Neural cell (in vitro differentiated cells): ENCODE data around the gene MVB12A.

ENCODE experiments used
- EP300 ChIP-seq: fragments of 450-650 bp; conservative IDR thresholded peaks from 2 replicates; pipeline ENCODE4 v1.6.1; 2014; ENCODE audit warnings: antibody characterized with exemption, mild to moderate bottlenecking, moderate library complexity; ENCODE audit not compliant: poor library complexity, severe bottlenecking
- EZH2 ChIP-seq: fragments of 200-600, 300-800 bp; shearing (Covaris generic), sonication (generic); IDR thresholded peaks from 2 replicates; pipeline ENCODE4 v1.6.1; 2014; ENCODE audit warnings: antibody characterized with exemption, low read length, borderline replicate concordance, mild to moderate bottlenecking; ENCODE audit not compliant: insufficient read depth, poor library complexity, severe bottlenecking
- MXI1 ChIP-seq: fragments of 450-650 bp; conservative IDR thresholded peaks from 2 replicates; pipeline ENCODE4 v1.6.1; 2014; ENCODE audit warnings: antibody characterized with exemption, mild to moderate bottlenecking; ENCODE audit not compliant: poor library complexity, severe bottlenecking
- TF ChIP-seq, protein P1 (sequence below): fragments of 450-650 bp; IDR thresholded peaks from 2 replicates; pipeline ENCODE4 v1.5.1; 2014; ENCODE audit warnings: antibody characterized with exemption, mild to moderate bottlenecking, moderate library complexity; ENCODE audit not compliant: poor library complexity, severe bottlenecking

DNA sequence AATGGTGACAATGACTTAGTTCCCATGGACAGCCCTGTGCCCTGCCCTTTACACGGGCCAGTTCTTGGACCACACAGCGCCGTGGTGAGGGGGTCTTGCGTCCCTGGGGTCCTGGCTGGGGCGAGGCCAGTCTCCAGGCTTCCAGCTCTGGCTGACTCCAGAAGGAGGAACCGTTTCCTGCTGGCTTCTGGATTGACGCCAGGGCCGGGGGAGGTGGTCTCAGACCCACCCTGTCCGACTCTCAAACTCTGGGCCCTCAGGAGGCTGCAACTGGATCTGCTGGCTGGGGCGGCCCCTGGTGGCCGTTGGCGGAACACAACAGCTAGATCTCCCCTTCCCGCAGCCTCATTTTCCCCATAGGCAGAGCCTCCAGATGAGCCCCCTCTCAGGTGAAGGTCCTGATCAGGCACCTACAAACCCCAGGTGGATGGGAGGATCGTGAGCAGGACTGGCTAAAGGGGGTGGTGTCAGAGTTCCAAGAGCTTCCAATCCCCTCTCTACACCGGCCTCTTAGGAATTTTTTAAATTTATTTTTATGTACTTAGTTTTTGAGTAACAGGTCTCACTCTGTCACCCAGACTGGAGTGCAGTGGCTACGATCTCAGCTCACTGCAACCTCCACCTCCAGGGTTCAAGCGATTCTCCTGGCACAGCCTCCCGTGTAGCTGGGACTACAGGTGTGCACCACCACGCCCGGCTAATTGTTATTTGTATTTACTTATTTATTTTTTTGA lies 33.8 kb upstream of the MVB12A start:
- TF ChIP-seq EZH2 (no peak), MXI1 (no peak), EP300 (no peak)
- TF ChIP-seq, protein P1, sequence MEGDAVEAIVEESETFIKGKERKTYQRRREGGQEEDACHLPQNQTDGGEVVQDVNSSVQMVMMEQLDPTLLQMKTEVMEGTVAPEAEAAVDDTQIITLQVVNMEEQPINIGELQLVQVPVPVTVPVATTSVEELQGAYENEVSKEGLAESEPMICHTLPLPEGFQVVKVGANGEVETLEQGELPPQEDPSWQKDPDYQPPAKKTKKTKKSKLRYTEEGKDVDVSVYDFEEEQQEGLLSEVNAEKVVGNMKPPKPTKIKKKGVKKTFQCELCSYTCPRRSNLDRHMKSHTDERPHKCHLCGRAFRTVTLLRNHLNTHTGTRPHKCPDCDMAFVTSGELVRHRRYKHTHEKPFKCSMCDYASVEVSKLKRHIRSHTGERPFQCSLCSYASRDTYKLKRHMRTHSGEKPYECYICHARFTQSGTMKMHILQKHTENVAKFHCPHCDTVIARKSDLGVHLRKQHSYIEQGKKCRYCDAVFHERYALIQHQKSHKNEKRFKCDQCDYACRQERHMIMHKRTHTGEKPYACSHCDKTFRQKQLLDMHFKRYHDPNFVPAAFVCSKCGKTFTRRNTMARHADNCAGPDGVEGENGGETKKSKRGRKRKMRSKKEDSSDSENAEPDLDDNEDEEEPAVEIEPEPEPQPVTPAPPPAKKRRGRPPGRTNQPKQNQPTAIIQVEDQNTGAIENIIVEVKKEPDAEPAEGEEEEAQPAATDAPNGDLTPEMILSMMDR, result peak; percentile 47
